ENCODE data around the gene BICDL1.

BICDL1 gene

DNA sequence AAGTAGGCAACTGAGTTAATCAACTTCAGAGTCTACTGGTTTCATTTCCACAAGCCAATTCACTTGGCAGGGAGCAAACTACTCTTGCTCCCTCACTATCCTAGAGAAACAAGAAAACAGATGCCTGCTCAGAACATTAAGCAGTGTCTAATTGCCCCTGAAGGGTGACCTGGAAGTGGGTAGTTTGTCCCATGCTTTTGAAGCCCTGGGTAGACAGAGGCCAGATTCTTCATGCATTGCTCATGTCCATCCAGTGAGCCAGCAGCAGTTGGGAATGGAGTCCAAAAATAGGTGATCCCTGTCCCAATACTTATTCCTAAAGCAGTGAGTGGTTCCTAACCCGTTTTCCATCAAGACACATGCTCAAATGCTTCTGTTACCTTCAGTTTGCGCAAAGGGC, 48.8 kb downstream of the BICDL1 start:
- TF ChIP-seq ZBTB17 (tag by site-specific recombination; IDR thresholded peaks at IDR 0.05) = no peak
- TF ChIP-seq, protein P1, sequence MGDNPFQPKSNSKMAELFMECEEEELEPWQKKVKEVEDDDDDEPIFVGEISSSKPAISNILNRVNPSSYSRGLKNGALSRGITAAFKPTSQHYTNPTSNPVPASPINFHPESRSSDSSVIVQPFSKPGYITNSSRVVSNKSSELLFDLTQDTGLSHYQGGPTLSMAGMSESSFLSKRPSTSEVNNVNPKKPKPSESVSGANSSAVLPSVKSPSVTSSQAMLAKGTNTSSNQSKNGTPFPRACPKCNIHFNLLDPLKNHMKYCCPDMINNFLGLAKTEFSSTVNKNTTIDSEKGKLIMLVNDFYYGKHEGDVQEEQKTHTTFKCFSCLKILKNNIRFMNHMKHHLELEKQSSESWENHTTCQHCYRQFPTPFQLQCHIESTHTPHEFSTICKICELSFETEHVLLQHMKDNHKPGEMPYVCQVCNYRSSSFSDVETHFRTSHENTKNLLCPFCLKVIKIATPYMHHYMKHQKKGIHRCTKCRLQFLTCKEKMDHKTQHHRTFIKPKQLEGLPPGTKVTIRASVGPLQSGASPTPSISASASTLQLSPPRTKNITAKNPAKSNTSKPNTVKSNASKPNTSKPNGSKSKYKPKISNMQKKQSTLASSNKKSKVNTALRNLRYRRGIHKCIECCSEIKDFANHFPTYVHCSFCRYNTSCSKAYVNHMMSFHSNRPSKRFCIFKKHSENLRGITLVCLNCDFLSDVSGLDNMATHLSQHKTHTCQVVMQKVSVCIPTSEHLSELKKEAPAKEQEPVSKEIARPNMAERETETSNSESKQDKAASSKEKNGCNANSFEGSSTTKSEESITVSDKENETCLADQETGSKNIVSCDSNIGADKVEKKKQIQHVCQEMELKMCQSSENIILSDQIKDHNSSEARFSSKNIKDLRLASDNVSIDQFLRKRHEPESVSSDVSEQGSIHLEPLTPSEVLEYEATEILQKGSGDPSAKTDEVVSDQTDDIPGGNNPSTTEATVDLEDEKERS (tag by site-specific recombination; IDR thresholded peaks at IDR 0.05) = no peak
- Histone ChIP-seq H3K4me1 (ENCODE audit: control insufficient read depth, insufficient read depth, low read length) (no peaks in the 10 kb centered on the region), H3K4me3 (ENCODE audit: low read depth, low read length) (no peak overlapping the region), H3K9me3 (ENCODE audit: control insufficient read depth, insufficient read depth, low read depth, low read length) (no peaks in the 10 kb centered on the region), H3K36me3 (ENCODE audit: control insufficient read depth in 2 of 2, insufficient read depth in 1 of 2, low read length in 2 of 2) (no peaks in the 10 kb centered on the region), H3K27ac (ENCODE audit: extremely low read depth, low read depth, low read length) (no peak overlapping the region)
- ChIA-PET CTCF (no interaction called here), POLR2A (no interaction called here)

DNA sequence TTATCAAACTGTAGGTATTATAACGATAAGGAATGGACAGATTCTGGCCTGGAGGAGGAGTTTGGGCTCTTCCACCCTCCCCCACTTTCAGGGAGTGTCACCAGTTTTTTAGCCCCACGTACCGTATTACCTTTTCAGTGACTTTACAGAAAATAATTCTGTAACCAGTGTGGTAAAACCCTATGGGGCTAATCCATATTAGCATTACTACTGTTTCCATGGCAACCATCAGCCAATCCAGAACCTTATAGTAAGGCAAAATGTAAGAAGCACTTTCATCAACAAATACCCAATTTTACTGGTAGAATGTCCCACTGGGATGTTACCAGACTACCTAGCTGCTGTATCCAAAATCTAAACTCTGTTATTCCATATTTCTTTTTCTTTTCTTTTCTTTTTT, 50.7 kb downstream of the BICDL1 start:
- no peaks in the 10 kb centered on the region for H3K9me3 ChIP-seq (ENCODE audit: control insufficient read depth, insufficient read depth, low read depth, low read length)
- H3K4me3 ChIP-seq (ENCODE audit: low read depth, low read length) = no peak overlapping the region
- ChIA-PET POLR2A (no interaction called here), CTCF (interaction anchor here (0.6 kb wide), 1 partner anchor 189 kb away, joined by 6 read pairs; no protein-coding TSS in a partner anchor)
- TF ChIP-seq, protein P2, sequence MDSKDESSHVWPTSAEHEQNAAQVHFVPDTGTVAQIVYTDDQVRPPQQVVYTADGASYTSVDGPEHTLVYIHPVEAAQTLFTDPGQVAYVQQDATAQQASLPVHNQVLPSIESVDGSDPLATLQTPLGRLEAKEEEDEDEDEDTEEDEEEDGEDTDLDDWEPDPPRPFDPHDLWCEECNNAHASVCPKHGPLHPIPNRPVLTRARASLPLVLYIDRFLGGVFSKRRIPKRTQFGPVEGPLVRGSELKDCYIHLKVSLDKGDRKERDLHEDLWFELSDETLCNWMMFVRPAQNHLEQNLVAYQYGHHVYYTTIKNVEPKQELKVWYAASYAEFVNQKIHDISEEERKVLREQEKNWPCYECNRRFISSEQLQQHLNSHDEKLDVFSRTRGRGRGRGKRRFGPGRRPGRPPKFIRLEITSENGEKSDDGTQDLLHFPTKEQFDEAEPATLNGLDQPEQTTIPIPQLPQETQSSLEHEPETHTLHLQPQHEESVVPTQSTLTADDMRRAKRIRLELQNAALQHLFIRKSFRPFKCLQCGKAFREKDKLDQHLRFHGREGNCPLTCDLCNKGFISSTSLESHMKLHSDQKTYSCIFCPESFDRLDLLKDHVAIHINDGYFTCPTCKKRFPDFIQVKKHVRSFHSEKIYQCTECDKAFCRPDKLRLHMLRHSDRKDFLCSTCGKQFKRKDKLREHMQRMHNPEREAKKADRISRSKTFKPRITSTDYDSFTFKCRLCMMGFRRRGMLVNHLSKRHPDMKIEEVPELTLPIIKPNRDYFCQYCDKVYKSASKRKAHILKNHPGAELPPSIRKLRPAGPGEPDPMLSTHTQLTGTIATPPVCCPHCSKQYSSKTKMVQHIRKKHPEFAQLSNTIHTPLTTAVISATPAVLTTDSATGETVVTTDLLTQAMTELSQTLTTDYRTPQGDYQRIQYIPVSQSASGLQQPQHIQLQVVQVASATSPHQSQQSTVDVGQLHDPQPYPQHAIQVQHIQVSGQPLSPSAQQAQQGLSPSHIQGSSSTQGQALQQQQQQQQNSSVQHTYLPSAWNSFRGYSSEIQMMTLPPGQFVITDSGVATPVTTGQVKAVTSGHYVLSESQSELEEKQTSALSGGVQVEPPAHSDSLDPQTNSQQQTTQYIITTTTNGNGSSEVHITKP (tag by site-specific recombination; IDR thresholded peaks at IDR 0.05) = 0 out of 2 replicates have a peak, but pooled peaks have one; percentile 19
- TF ChIP-seq KLF1 (tag by site-specific recombination; IDR thresholded peaks at IDR 0.05) = no peak
- peaks cover 4% of the 10 kb centered on the region; the same call in 1 of the 2 replicates for H3K4me1 ChIP-seq (ENCODE audit: control insufficient read depth, insufficient read depth, low read length)
- no peaks in the 10 kb centered on the region for H3K36me3 ChIP-seq (ENCODE audit: control insufficient read depth in 2 of 2, insufficient read depth in 1 of 2, low read length in 2 of 2)
- H3K27ac ChIP-seq (ENCODE audit: extremely low read depth, low read depth, low read length) = no peak overlapping the region

DNA sequence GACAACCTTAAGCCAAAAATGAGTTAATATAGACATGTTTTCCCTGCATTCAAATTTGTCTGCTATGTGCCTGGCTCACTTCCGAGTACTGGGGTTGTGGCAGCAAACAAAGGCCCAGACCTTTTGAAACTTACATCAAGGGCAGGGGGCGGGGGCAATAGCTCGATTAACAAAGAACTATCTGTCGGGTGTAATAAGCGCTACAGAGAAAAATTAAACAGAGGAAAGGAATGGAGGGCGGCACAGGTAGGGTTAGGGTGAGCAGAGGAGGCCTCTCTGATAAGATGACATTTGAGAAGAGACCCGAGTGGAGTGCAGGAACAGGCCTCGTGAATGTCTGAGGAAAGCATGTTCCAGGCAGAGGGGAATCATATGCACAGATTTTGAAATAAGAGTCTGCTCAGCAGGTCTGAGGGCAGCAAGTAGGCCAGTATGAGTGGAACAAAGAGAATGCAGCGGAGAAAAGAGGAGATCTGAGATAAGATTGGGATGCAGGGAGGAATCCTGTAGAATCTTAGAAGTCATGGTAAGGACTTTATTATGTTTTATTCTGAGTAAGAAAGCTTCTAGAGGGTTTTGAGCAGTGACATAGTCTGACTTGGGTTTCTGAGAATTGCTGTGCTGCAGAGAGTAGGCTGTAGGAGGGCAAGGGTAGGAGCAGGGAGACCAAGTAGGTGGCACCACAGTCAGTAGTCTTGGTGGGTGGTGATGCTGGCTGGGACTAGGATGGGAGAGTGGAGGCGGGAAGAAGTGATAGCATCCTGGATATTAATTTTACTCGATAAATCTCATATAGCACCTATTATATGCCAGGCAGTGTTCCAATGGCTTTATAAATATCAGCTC, 52.6 kb downstream of the BICDL1 start:
- no peaks in the 10 kb centered on the region for H3K9me3 ChIP-seq (ENCODE audit: control insufficient read depth, insufficient read depth, low read depth, low read length)
- no peak overlapping the region for H3K4me3 ChIP-seq (ENCODE audit: low read depth, low read length)
- peaks cover 4% of the 10 kb centered on the region; the same call in 1 of the 2 replicates for H3K4me1 ChIP-seq (ENCODE audit: control insufficient read depth, insufficient read depth, low read length)
- H3K27ac ChIP-seq (ENCODE audit: extremely low read depth, low read depth, low read length) = no peak overlapping the region
- H3K36me3 ChIP-seq (ENCODE audit: control insufficient read depth in 2 of 2, insufficient read depth in 1 of 2, low read length in 2 of 2) = no peaks in the 10 kb centered on the region
- ChIA-PET POLR2A (no interaction called here), CTCF (no interaction called here)
- TF ChIP-seq ZFHX2 (tag by site-specific recombination; conservative IDR thresholded peaks at IDR 0.05) = peak; percentile 73
- no peak for TF ChIP-seq OSR2 (tag by site-specific recombination; IDR thresholded peaks at IDR 0.05)
- no peak for TF ChIP-seq ZNF366 (tag by site-specific recombination; conservative IDR thresholded peaks at IDR 0.05)
- no peak for TF ChIP-seq ZNF175 (tag by site-specific recombination; IDR thresholded peaks at IDR 0.05)
- TF ChIP-seq EGR2 (tag by site-specific recombination; IDR thresholded peaks at IDR 0.05; ENCODE audit: low read depth) = peak; percentile 74
- TF ChIP-seq ZNF571 (tag by site-specific recombination; IDR thresholded peaks at IDR 0.05) = no peak
- no peak for TF ChIP-seq ZNF112 (tag by site-specific recombination; IDR thresholded peaks at IDR 0.05)
